ENCODE measurements around the gene PRKD3. TPM values are rescaled to one million over a fixed set of nuclear protein-coding genes. Genes with fewer than 3 reads are reported as not detected.

Gene PRKD3
- total and polyA plus RNA-seq, 2 donors (not counting 1 experiment from before 2014, with no cell fraction given) = 28.9 to 82.2 TPM

DNA sequence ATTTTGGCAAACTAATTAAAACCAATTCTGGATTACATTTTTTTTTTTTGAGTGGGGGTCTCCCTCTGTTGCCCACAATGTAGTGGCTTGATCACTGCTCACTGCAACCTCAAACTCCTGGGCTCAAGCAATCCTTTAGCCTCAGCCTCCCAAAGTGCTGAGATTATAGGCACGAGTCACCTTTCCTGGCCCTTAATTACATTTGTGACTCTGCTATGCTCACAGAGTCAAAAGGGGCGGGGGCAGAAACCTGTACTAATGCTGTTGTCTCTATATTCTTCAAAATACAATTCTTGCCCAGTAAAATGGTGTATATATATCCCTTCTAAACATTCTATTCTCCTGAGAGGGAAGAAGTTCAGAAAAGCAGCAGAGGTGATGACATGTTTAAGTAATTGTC lies 23.2 kb downstream of the PRKD3 start:
- Histone ChIP-seq H2AFZ (ENCODE audit: insufficient read depth, low read depth, low read length, poor library complexity, severe bottlenecking) (no peak overlapping the region), H3K4me2 (replicated peaks; ENCODE audit: low read depth, low read length, poor library complexity, severe bottlenecking) (no peak overlapping the region), H3K27me3 (replicated peaks in 1 of 4; ENCODE audit: control extremely low read depth in 1 of 4, control insufficient read depth in 3 of 4, insufficient read depth in 4 of 4, low read length in 3 of 4) (no peaks in the 10 kb centered on the region), H3K9ac (ENCODE audit: low read length) (no peak overlapping the region), H3K4me1 (ENCODE audit: control insufficient read depth in 2 of 2, insufficient read depth in 2 of 2, low read length in 2 of 2) (peaks cover 0 to 4% of the 10 kb centered on the region in 2 donors), H4K20me1 (ENCODE audit: control insufficient read depth, insufficient read depth, low read length, poor library complexity, severe bottlenecking) (peaks cover 33% of the 10 kb centered on the region), H3K9me3 (ENCODE audit: control extremely low read depth in 1 of 3, control insufficient read depth in 2 of 3, insufficient read depth in 1 of 3, low read length in 2 of 3) (peaks cover 0 to 8% (median 1%) of the 10 kb centered on the region in 3 donors), H3K79me2 (ENCODE audit: control insufficient read depth, insufficient read depth, low read length) (peaks cover 94% of the 10 kb centered on the region), H3K36me3 (replicated peaks in 1 of 2; ENCODE audit: control extremely low read depth in 1 of 2, control insufficient read depth in 1 of 2, extremely low read depth in 1 of 2, insufficient read depth in 2 of 2, low read length in 1 of 2) (peaks cover 2 to 3% of the 10 kb centered on the region in 2 experiments), H3K27ac (ENCODE audit: low read length in 2 of 2) (no peak overlapping the region), H3K4me3 (ENCODE audit: control extremely low read depth in 1 of 5, extremely low read depth in 1 of 5, insufficient read depth in 1 of 5, low read depth in 2 of 5, low read length in 4 of 5) (no peak overlapping the region)
- Mint-ChIP-seq H3K4me1 (peaks cover 52% of the 10 kb centered on the region), H3K27me3 (no peaks in the 10 kb centered on the region), H3K9me3 (ENCODE audit: insufficient read depth) (peaks cover 3% of the 10 kb centered on the region), H3K27ac (peak overlapping the region; percentile 68), H3K4me3 (no peak overlapping the region)
- ATAC-seq (ENCODE audit: low read depth) = no peak
- ChIA-PET CTCF (interaction anchor here (0.7 kb wide), 2 partner anchors 14 to 1869 kb away, joined by 3 read pairs; no protein-coding TSS in a partner anchor), POLR2A (interaction anchor here (0.7 kb wide), 1 partner anchor 534 kb away, joined by 4 read pairs; no protein-coding TSS in a partner anchor)
- no peak for TF ChIP-seq EZH2 (IDR thresholded peaks at IDR 0.05; ENCODE audit: borderline replicate concordance, insufficient read depth, low read depth, low read length, poor library complexity, severe bottlenecking)
- TF ChIP-seq, protein P1, sequence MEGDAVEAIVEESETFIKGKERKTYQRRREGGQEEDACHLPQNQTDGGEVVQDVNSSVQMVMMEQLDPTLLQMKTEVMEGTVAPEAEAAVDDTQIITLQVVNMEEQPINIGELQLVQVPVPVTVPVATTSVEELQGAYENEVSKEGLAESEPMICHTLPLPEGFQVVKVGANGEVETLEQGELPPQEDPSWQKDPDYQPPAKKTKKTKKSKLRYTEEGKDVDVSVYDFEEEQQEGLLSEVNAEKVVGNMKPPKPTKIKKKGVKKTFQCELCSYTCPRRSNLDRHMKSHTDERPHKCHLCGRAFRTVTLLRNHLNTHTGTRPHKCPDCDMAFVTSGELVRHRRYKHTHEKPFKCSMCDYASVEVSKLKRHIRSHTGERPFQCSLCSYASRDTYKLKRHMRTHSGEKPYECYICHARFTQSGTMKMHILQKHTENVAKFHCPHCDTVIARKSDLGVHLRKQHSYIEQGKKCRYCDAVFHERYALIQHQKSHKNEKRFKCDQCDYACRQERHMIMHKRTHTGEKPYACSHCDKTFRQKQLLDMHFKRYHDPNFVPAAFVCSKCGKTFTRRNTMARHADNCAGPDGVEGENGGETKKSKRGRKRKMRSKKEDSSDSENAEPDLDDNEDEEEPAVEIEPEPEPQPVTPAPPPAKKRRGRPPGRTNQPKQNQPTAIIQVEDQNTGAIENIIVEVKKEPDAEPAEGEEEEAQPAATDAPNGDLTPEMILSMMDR (IDR thresholded peaks at IDR 0.05) = no peak
- intact Hi-C loops (cut with micrococcal nuclease) = no loop called here
- no peak for DNase-seq
- 89% methylated on average over 1 of the region's 2 CpGs for WGBS (ENCODE audit: insufficient coverage)

DNA sequence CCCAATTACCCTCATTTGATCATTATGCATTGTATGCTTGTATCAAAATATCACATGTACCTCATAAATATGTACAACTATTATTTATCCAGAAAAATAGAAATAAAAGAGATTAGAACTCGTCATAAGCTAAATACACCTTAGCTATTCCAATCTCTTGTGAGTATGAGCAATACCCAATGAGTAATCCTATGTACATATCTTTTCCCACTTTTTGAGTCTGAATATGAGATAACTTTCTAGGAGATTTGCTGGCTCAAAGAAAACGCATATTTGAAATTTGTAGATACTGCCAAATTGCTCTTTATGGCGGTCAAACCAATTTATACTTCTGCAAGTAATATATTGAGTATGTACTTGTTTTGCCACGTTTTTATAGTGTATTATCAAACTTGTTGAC lies 24.1 kb downstream of the PRKD3 start:
- Histone ChIP-seq H3K79me2 (ENCODE audit: control insufficient read depth, insufficient read depth, low read length) (peaks cover 92% of the 10 kb centered on the region), H2AFZ (ENCODE audit: insufficient read depth, low read depth, low read length, poor library complexity, severe bottlenecking) (no peak overlapping the region), H3K4me2 (replicated peaks; ENCODE audit: low read depth, low read length, poor library complexity, severe bottlenecking) (no peak overlapping the region), H3K4me3 (ENCODE audit: control extremely low read depth in 1 of 5, extremely low read depth in 1 of 5, insufficient read depth in 1 of 5, low read depth in 2 of 5, low read length in 4 of 5) (no peak overlapping the region), H3K4me1 (ENCODE audit: control insufficient read depth in 2 of 2, insufficient read depth in 2 of 2, low read length in 2 of 2) (peaks cover 2 to 5% of the 10 kb centered on the region in 2 donors), H4K20me1 (ENCODE audit: control insufficient read depth, insufficient read depth, low read length, poor library complexity, severe bottlenecking) (peaks cover 26% of the 10 kb centered on the region), H3K27ac (ENCODE audit: low read length in 2 of 2) (no peak overlapping the region), H3K36me3 (replicated peaks in 1 of 2; ENCODE audit: control extremely low read depth in 1 of 2, control insufficient read depth in 1 of 2, extremely low read depth in 1 of 2, insufficient read depth in 2 of 2, low read length in 1 of 2) (peaks cover 2 to 3% of the 10 kb centered on the region in 2 experiments), H3K27me3 (replicated peaks in 1 of 4; ENCODE audit: control extremely low read depth in 1 of 4, control insufficient read depth in 3 of 4, insufficient read depth in 4 of 4, low read length in 3 of 4) (no peaks in the 10 kb centered on the region), H3K9me3 (ENCODE audit: control extremely low read depth in 1 of 3, control insufficient read depth in 2 of 3, insufficient read depth in 1 of 3, low read length in 2 of 3) (peaks cover 0 to 8% (median 1%) of the 10 kb centered on the region in 3 donors), H3K9ac (ENCODE audit: low read length) (no peak overlapping the region)
- no peak for ATAC-seq (ENCODE audit: low read depth)
- intact Hi-C loops (cut with micrococcal nuclease) = no loop called here
- Mint-ChIP-seq H3K9me3 (ENCODE audit: insufficient read depth) (peaks cover 3% of the 10 kb centered on the region), H3K27ac (no peak overlapping the region), H3K27me3 (no peaks in the 10 kb centered on the region), H3K4me1 (peaks cover 53% of the 10 kb centered on the region), H3K4me3 (no peak overlapping the region)
- ChIA-PET CTCF (interaction anchor here (0.6 to 0.7 kb wide), 3 partner anchors 15 to 1870 kb away, joined by 3 read pairs; no protein-coding TSS in a partner anchor), POLR2A (interaction anchor here (0.5 to 0.7 kb wide), 2 partner anchors 56 to 535 kb away, joined by 4 to 6 read pairs; no protein-coding TSS in a partner anchor)
- no CpG with 5 or more reads among the region's 4 CpGs for WGBS (ENCODE audit: insufficient coverage)
- no peak for TF ChIP-seq EZH2 (IDR thresholded peaks at IDR 0.05; ENCODE audit: borderline replicate concordance, insufficient read depth, low read depth, low read length, poor library complexity, severe bottlenecking)
- TF ChIP-seq, protein P1 (IDR thresholded peaks at IDR 0.05) = no peak
- DNase-seq = no peak

Measured in B cell (primary cell).